ENCODE results near the gene MDN1.

DNA sequence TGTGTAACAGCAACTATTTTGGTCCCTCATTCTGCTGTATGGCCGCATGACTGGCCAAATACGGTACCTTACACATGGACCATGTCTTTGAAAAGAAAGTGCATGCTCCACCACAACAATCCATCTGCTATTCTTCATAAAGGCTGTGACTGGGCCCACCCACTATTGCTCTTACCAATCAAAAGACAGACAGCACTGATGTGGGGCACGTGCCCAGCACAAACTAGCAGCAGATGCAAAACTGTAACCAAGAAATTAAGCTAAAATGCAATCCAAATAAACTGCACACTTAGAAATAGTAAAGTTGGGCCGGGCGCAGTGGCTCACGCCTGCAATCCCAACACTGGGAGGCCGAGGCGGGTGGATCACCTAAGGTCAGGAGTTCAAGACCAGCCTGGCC, 20.5 kb downstream of the MDN1 start:
- TF ChIP-seq POLR2AphosphoS5 (IDR thresholded peaks at IDR 0.05): no peak
- TF ChIP-seq, protein P1, sequence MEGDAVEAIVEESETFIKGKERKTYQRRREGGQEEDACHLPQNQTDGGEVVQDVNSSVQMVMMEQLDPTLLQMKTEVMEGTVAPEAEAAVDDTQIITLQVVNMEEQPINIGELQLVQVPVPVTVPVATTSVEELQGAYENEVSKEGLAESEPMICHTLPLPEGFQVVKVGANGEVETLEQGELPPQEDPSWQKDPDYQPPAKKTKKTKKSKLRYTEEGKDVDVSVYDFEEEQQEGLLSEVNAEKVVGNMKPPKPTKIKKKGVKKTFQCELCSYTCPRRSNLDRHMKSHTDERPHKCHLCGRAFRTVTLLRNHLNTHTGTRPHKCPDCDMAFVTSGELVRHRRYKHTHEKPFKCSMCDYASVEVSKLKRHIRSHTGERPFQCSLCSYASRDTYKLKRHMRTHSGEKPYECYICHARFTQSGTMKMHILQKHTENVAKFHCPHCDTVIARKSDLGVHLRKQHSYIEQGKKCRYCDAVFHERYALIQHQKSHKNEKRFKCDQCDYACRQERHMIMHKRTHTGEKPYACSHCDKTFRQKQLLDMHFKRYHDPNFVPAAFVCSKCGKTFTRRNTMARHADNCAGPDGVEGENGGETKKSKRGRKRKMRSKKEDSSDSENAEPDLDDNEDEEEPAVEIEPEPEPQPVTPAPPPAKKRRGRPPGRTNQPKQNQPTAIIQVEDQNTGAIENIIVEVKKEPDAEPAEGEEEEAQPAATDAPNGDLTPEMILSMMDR (IDR thresholded peaks at IDR 0.05): no peak
- TF ChIP-seq EP300 (IDR thresholded peaks at IDR 0.05): no peak

Measured in gastroesophageal sphincter (tissue), 3 donors.